ENCODE data around the gene CCNY.
"Not testable (repeated sequence)": the region's sequence is repeated elsewhere in the genome, so short reads cannot be mapped to it uniquely, and the experiment has no call there.

The CCNY gene

DNA sequence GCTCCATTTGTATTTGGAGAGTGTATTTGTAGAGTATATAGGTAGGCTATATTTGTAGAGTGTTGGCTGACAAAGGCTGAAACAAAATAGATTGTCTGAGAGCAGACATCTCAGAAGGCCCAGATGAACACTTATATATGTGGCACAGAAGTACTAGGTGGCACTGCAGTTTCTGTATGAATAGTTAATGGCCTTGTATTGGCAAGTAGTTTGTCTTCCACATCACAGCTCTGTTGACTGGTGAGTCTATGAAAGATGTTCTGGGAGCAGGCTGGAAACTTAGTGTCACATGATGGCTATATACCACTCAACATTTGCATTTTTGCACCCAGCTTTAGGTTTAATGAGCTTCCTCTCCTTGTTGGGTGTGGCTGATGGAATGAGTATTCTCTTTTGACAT is 51.9 kb downstream of the CCNY start:
- no peak for DNase-seq

GRCh38 chr10:35388682-35389081 is 52.4 kb downstream of the CCNY start:
- no peak for DNase-seq

DNA sequence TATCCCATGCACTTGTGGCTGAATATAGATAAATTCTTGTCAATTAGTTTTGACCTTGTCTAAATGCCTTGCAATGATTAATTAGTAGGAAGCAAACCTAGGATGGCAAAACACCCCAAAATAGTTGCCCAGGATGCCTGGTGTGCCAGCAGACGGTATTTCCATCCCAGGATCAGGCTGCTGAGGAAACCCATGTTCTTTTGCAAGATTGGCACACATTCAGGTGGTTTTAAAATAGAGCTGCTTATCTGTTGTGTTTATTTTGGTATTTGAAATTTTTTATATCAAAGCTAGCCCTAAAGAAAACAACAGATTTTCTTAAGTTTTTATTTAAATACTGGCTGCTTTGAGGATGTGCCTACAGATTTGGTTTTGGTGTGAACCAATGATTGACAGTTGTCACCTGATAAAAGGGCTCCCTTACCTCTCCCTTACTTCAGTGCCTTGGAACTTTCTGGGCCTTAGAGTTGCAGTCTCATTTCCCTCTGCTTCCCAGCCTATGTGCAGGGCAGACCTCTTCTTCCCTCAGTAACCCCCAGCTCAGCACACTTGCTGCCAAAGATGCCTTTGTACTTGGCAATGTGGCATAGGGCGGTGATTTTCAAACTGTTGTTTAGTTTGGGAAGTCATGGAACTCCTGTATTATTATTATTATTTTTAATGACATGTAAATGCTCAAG is 54.0 kb downstream of the CCNY start:
- DNase-seq: no peak

DNA sequence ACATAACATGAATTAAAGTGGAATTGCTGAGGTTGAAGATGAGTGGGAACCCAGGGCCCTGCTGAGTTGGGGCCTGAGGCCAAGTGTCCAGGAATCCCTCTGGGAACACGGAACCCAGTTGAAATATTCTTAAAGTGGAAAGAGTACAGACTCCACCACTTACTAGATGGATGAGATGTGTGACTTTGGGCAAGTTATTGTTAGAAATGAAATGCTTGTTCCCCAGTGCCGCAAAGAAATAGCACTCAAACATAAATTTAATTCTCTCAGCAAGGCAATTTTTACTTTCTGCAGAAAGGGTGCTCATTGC is 54.5 kb downstream of the CCNY start:
- no peak for DNase-seq

DNA sequence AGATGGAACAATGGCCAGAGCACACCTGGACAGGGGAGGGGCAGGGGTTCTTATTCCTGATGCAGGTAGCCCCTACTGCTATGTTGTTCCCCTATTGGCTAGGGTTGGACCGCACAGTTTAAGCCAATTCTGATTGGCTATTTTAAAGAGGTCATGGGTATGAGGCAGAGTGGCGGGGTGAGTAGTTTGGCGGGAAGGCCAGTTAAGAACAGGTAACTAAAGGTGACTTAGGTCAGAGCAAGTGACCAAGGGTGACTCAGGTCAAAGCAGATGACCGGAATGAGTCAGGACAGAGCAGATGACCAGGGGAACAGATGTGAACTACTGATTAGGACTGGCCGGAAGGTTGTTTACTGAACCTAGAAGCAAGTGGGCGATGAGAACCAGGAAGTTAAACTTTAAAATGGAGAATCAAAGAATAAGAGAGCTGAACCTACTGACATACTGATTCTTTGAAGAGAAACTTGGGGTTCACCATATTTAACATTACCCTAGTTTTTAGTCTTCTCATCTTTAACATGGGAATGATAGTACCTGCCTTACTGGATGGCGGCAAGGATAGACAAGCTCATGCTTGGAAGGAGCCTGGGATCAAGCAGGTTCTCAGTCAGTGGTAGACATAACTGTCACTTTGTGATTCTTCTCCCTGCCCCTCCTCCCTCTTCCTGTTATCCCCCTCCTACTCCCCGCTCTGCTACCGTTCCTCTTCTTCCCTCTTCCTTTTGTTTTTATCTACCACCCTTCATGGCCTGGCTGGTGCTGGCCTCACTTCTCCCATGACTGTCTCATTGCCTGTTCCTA is 55.0 kb downstream of the CCNY start:
- no peak for DNase-seq

GRCh38 chr10:35391954-35392262 is 55.6 kb downstream of the CCNY start:
- no peak for DNase-seq

DNA sequence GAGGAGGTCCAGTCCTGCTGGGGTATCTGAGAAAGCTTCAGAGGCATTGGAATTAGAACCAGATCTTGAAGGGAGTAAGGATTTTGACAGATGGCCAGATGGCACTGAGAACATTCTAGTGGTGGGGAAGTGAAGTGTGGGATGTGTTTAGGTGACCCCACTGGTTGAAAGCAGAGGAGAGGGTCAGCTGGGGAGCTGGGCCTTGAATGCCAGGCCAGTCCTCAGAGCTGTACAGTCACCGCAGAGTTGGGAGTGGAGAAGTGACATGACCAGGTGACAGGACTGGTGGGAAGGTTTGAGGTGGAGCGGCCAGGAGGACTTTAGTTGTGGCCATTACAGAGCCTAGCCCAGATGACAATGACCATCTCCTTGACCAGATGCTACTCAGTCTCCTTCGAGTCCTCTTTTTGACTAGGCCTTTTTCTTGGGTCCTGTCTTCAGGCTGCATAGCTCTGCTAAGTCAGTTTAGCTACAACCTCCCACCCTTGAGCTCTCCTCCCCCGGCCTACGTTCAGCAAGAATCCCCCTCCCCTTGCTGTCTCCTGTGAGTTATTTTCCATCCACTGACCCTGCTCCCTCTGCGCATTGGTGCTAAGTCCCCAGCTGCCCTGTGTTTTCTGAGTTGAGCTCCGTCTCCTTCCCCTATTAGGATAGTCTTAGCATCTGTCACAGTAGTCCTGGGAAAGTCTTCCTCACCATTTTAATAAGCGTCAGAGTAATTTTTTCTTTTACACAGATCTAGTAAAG is 56.3 kb downstream of the CCNY start:
- no peak for DNase-seq

DNA sequence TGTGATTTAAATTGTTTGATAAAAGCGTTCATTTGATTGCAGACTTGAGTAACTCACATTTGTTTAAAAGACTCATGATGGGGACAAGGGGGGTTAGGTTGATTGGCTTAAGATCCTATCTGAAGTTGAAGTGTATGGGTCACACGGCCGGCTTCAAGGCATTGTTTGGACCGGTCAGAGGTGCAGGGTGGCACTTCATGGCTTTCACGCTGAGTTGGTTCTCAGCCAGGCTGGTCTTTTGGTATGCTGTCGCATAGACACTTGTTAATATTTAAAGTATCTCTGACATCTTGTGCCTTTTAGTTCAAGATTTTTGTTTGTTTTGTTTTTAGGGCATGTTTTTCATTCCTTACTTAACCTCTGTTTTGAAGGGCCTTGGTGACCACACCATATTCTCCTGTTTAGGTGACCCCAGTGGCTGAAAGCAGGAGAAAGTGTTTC is 58.1 kb downstream of the CCNY start:
- no peak for DNase-seq

- no peak for DNase-seq
Measured at GRCh38 chr10:35394934-35395333, 58.6 kb downstream of the CCNY start.

DNA sequence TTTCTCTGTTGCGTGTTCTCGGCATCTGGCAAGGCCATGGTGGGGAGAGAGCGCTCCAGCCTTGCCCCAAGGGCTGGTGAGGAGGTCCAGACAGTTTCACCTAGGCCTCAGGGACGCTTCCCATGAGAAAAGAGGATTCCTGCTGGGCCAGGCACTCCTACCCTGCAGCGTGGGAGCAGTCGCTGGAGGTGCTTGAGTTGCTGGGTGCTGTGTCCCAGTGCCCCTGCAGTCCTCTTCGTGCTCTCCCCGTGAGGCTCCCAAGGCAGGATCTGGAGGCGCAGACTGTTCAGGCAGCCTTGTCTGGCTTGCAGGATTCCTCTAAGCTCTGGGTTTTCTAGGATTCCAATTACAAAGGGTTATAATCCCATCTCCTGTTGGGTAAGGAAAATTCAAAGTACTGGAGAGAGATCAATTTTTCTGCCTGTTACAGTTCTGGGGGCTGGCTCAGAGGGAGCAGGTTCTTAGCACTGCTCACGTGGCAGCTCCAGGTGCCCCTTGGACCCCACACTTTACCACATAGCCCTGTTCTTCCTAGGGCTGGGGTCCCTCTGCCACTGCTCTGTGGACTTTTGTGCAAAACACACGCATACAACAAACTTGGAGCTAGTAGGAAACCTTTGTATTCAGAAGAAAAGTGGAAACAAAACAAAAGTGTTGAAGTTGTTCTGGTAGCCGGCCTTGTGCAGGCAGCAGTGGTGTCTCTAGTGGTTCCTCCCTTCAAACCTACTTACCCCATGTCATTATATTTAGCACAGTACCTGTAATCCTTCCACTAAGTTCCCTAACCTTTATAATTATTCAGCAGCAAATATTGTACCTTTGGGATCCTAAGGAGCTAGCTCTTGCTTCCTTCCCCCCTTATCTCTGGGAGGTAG is 60.5 kb downstream of the CCNY start:
- no peak for DNase-seq

GRCh38 chr10:35397953-35398352 is 61.6 kb downstream of the CCNY start:
- no peak for DNase-seq

- no peak for DNase-seq
Measured at GRCh38 chr10:35398355-35398754, 62.0 kb downstream of the CCNY start.

DNA sequence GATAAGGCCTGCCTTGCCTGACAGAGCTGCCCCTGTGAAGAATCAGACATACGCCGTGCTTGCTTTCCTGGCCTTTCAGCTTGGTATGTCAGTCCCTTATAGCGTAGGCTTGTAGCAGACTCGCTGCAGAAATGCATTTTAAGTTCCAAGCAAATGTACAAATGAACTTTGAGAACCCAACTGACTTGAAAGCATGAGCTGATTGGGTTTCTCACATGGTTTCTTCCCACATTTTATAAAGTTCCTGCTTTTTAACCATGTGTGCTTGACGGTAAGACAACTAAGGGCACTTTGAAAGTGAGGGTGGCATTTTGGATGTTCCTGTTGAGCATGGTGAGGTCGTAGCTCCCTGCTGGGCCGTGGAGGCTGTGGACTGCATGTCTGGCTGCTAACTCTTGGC is 62.6 kb downstream of the CCNY start:
- DNase-seq: no peak

DNA sequence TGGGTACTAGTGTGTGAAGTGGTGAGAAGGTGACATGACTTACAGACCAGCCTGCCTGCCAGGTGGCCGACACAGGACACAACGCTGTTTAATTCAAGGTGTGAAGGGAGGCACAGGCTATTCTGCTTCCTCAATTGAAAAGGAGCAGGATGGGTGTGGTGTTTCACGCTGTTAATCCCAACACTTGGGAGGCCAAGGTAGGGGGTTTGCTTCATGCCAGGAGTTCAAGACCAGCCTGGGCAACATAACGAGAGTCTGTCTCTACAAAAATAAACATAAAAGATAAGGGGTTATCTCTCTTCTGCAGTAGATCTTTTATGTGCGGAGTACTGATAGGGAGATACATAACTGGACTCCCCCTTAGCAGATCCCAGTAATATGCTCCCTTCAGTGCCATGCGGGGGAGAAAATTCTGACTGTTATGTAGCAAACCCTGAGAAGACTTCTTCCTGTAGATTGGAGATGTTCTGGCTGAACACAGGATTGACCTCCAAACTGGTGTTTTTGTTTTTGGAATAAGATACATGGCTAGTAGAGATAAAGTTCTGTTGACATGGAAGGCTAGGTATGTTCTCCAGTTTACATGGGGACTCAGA is 63.2 kb downstream of the CCNY start:
- no peak for DNase-seq

DNA sequence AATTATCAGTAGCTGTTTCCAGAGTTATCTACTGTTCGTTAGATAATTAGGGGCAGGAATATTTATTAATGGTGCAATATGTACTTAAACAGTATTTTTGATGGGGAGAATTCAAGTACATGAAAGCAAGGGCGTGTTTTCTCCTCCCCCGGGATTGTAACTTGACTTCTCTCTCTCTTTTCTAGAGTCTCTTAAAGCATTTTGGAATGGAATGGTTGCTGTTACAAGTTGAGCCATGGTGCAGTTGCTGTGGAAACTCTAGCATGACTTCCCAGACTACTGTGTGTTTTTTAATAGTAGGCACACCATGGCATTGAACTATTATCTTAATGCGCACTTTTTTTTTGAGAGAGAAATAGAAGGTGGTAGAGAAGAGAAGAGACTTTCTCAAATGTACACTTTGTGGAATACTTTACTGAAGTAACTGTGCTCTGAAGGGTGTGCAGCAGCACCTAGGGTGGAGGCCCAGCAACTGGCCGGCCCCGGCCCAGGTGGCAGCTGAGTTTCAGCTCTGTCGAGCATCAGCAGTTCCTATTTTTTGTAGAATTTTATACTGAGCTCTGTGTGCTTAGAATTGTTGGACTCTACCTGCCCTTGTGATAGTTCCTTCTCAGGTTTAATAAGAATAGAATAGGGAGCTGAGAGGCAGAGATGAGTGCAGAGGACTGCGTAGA is 64.4 kb downstream of the CCNY start:
- no peak for DNase-seq

- not testable (repeated sequence) for DNase-seq
Measured at GRCh38 chr10:35403491-35403890, 67.2 kb downstream of the CCNY start.

- not testable (repeated sequence) for DNase-seq
Measured at GRCh38 chr10:35404077-35404476, 67.8 kb downstream of the CCNY start.

DNA sequence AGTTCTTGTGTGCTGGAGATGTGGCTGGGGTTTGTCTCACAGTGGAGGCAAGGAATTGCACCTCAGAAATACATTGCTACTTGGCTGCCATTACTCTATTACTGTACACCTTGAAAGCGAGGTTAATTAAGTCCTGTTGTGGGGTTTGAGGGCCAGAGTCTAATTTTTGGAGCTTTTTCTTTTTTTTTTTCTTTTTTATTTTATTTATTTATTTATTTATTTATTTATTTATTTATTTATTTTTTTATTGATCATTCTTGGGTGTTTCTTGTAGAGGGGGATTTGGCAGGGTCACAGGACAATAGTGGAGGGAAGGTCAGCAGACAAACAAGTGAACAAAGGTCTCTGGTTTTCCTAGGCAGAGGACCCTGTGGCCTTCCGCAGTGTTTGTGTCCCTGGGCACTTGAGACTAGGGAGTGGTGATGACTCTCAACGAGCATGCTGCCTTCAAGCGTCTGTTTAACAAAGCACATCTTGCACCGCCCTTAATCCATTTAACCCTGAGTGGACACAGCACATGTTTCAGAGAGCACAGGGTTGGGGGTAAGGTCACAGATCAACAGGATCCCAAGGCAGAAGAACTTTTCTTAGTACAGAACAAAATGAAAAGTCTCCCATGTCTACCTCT is 69.8 kb downstream of the CCNY start:
- not testable (repeated sequence) for DNase-seq

- DNase-seq: not testable (repeated sequence)
Measured at GRCh38 chr10:35407696-35408095, 71.4 kb downstream of the CCNY start.

GRCh38 chr10:35409094-35409582 is 72.8 kb downstream of the CCNY start:
- peak in 1 of 2 experiments; percentile 22 for DNase-seq

DNA sequence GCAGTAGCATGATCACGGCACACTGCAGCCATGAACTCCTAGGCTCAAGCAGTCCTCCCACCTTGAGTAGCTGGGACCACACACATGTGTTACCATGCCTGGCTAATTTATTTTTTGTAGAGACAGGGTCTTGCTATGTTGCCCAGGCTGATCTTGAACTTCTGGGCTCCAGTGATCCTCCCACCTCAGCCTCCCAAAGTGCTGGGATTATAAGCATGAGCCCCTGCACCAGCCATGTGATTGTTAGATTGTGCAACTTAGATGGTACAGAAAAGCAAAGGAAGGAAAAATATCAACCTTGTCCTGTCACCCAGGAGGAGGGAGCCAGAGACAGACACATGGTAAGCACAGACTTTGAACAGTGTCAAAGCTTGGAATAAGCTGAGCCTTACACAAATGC is 73.5 kb downstream of the CCNY start:
- no peak for DNase-seq
